Activated naive CD8-positive, alpha-beta T cell treated with anti-CD3 and anti-CD28 coated beads, Interleukin-2, amount 50 U/mL, for 24 hours (primary cell): ENCODE data around the gene FAM171A1.
"Not testable (repeated sequence)": the region's sequence is repeated elsewhere in the genome, so short reads cannot be mapped to it uniquely, and the experiment has no call there.

ENCODE experiments used
- ATAC-seq: fragments of 150-1000 bp; cut with Tn5 transposase; one replicate; pipeline ENCODE4 v1.10.0; 2021
- DNase-seq: peaks from one replicate; pipeline ENCODE4 v3.0.0; 2021
- H3K27ac Mint-ChIP-seq: one replicate; pipeline ENCODE4 v1.8.0; 2021; ENCODE audit warnings: mild to moderate bottlenecking, mixed read lengths
- H3K27me3 Mint-ChIP-seq: one replicate; pipeline ENCODE4 v1.8.0; 2021; ENCODE audit warnings: mixed read lengths
- H3K36me3 Mint-ChIP-seq: one replicate; pipeline ENCODE4 v1.8.0; 2021; ENCODE audit warnings: low read depth, mixed read lengths
- H3K4me1 Mint-ChIP-seq: one replicate; pipeline ENCODE4 v1.8.0; 2021; ENCODE audit warnings: mixed read lengths
- H3K4me3 Mint-ChIP-seq: one replicate; pipeline ENCODE4 v1.8.0; 2021; ENCODE audit warnings: mild to moderate bottlenecking, moderate library complexity, mixed read lengths
- H3K9me3 Mint-ChIP-seq: one replicate; pipeline ENCODE4 v1.8.0; 2021; ENCODE audit warnings: mixed read lengths

Gene FAM171A1

DNA sequence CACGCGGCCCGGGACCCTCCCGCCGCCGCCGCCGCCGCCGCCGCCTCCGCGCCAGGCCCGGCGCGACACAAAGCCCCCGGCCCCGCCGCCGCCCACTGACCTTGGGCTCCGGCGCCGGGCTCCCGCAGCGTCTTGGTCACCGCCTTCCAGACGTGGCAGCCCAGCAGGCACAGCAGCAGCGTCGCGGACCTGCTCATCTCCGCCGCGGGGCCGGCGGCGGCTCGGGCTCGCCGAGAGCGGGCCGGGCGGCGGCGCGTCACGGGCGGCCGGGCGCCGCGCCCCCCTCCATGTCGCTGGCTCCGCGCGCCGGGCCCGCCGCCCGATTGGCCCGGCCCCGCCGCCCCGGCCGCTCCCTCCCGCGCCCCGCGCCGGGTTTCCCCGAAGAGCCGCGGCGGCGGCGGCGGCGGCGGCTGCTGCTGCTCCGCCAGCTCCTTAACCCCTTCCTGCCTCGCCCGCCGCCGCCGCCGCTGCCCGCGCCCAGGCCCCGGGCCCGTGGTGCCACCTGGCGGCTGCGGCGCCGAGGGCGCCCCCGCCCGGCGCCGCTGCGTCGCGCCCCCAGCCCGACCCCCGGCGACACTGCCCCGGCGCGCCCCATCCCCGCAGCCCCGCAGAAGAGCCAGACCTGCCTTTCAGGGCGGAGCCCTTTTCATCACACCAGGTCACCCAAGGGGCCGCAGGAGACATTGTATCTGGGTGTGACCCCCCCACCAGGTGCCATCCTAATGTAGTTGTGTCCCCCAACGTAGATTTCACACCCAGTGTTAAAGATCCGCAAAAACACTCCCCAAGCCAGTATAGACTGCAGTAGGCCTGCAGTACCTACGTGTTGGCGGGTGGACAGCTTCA is at the start of gene FAM171A1:
FAM171A1 (minus strand) TSS at position 434 of the 846 bp plus-strand sequence; CDS start at position 197, 237 bp downstream.
- Mint-ChIP-seq H3K4me3 (peak within 1 kb of the TSS; percentile 78), H3K9me3 (no peaks in the 10 kb centered on the region), H3K4me1 (peaks cover 21% of the 10 kb centered on the region), H3K36me3 (no peaks in the 10 kb centered on the region), H3K27ac (peak within 1 kb of the TSS; percentile 49), H3K27me3 (peaks cover 53% of the 10 kb centered on the region)
- ATAC-seq = peak; percentile 72
- DNase-seq = peak; percentile 68

DNA sequence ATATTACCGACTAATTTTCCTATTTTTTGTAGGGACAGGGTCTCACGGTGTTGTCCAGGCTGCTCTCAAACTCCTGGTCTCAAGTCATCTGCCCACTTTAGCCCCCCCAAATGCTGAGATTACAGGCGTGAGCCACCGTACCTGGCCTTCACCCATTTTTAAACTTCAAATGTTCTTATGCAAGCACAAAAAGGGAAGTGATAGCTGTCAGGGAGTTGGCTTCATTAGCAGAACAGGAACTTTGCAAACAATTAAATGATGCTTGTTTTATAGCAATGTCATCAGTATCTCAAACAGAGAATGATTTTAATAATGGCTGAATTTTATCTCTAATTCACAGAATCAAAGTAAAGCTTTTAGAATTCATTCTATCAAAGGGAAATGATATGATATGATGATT is 49.8 kb upstream of the FAM171A1 start:
- Mint-ChIP-seq H3K27ac (no peak overlapping the region), H3K27me3 (peaks cover 2% of the 10 kb centered on the region), H3K36me3 (no peaks in the 10 kb centered on the region), H3K9me3 (no peaks in the 10 kb centered on the region), H3K4me3 (no peak overlapping the region), H3K4me1 (no peaks in the 10 kb centered on the region)
- no peak for DNase-seq
- ATAC-seq = no peak

DNA sequence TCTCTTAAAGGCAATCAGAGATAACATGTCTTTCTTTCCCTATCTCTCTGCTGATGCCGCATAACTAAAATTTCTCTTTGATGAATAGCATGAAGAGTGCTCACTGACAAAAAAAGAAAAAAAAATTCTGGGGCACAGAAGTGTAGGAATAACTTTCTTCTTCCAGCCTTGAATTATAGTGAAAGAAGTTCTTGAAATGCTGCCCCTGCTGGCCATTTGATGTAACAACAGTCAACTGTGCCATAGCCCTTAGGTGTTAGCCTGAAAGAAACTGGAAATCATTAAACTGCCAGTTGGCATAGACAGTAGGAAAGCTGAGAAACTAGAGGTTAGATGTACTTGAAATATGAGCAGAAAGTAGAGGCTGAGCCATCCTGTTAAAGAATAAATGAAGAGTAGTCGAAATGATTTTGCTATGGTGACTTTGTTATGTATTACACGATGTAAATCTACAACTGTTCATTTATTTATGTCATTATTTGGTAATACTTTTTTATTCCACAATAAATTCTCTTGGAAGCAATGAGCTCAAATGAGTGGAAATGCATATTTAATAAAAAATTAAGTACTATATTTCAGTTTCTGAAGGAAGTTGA is 48.3 kb upstream of the FAM171A1 start:
- Mint-ChIP-seq H3K27me3 (peaks cover 2% of the 10 kb centered on the region), H3K27ac (no peak overlapping the region), H3K4me3 (no peak overlapping the region), H3K36me3 (no peaks in the 10 kb centered on the region), H3K9me3 (no peaks in the 10 kb centered on the region), H3K4me1 (no peaks in the 10 kb centered on the region)
- DNase-seq = peak; percentile 28
- ATAC-seq = no peak

DNA sequence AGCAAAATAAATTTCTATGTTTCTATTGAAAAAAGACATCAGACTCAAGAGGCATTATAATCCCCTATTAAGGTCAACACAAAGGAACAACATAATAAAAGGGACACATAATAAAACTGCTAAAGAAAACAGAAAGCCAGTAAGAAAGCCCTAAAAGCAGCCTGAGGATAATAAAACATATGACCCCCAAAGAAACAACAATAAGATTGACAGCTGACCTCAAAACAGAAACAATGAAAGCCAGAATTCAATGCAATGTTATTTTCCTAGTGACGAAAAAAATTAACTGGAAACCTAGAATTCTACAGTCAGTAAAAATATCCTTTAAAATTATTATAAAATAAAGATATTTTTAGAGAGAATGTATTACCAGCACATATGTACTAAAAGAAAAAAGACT is 44.9 kb upstream of the FAM171A1 start:
- no peak overlapping the region for H3K4me3 Mint-ChIP-seq
- H3K27ac Mint-ChIP-seq = no peak overlapping the region
- ATAC-seq (no peak), DNase-seq (no peak)
- H3K27me3 Mint-ChIP-seq = peaks cover 7% of the 10 kb centered on the region
- H3K36me3 Mint-ChIP-seq = no peaks in the 10 kb centered on the region
- H3K9me3 Mint-ChIP-seq = no peaks in the 10 kb centered on the region
- no peaks in the 10 kb centered on the region for H3K4me1 Mint-ChIP-seq

DNA sequence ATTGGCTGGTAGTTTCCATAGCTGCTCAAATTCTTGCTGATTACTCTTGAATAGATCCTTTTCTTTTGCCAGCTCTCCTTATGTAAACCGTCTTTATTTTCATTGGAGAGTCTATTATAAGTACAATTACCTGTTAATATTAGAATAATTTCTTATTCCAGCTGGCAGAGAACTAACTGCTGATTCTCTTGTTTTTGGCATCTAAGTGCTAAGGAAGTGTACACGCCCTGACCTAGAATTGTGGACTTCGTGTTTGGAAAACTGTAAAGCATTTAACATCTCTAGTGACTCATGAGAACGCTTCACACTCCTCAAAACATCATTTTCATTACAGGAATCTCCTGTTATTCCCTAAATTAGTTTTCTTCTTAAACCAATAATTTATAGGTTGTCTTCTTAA is 39.9 kb upstream of the FAM171A1 start:
- Mint-ChIP-seq H3K9me3 (no peaks in the 10 kb centered on the region), H3K27ac (no peak overlapping the region), H3K27me3 (peaks cover 7% of the 10 kb centered on the region), H3K4me1 (no peaks in the 10 kb centered on the region), H3K4me3 (no peak overlapping the region), H3K36me3 (no peaks in the 10 kb centered on the region)
- ATAC-seq (no peak), DNase-seq (no peak)

DNA sequence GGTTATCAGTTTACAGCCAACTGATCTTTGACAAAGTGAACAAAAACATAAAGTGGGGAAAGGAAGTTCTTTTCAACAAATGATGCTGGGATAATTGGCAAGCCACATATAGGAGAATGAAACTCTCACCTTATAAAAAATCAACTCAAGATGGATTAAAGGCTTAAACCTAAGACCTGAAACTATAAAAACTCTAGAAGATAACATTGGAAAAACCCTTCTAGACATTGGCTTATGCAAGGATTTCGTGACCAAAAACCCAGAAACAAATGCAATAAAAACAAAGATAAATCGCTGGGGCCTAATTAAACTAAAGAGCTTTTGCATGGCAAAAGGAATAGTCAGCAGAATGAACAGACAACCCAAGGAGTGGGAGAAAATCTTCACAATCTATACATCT is 38.3 kb upstream of the FAM171A1 start:
- not testable (repeated sequence) for H3K9me3 Mint-ChIP-seq, DNase-seq, H3K27me3 Mint-ChIP-seq, H3K4me1 Mint-ChIP-seq, H3K4me3 Mint-ChIP-seq, H3K36me3 Mint-ChIP-seq, H3K27ac Mint-ChIP-seq, ATAC-seq

DNA sequence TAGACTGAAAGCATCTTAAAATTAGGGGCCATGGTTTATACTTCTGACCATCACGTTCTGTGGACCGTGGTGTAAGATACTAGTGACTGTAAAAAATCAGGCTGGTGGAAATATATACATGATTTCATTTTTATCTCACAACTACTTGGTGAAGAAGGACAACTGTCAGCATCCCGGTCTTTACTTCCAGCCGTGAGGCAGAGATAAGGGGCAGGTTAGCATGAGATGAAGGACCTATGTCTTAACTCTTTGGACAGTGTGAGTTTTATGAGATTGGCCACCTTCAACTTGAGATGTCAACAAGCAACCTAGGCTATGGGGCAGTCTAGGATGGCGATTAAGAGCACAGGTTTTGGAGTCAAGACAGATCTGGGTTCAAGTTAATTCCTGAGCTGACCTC is 37.5 kb upstream of the FAM171A1 start:
- H3K9me3 Mint-ChIP-seq = peaks cover 5% of the 10 kb centered on the region
- ATAC-seq = no peak
- no peak overlapping the region for H3K4me3 Mint-ChIP-seq
- no peak overlapping the region for H3K27ac Mint-ChIP-seq
- H3K27me3 Mint-ChIP-seq = peaks cover 9% of the 10 kb centered on the region
- H3K4me1 Mint-ChIP-seq = no peaks in the 10 kb centered on the region
- DNase-seq = no peak
- H3K36me3 Mint-ChIP-seq = no peaks in the 10 kb centered on the region

DNA sequence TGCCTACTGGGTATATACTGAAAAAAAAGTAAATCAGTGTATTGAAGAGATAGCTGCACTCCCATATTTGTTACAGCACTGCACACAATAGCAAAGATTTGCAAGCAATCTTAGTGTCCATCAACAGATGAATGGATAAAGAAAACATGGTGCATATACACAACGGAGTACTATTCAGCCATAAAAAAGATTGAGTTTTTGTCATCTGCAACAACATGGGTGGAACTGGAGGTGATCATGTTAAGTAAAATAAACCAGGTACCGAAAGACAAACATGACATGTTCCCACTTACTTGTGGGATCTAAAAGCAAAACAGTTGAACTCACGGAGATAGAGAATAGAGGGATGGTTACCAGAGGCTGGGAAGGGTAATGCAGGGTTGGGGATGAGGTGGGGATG is 34.2 kb upstream of the FAM171A1 start:
- Mint-ChIP-seq H3K4me1 (no peaks in the 10 kb centered on the region), H3K4me3 (no peak overlapping the region), H3K9me3 (peaks cover 10% of the 10 kb centered on the region), H3K36me3 (no peaks in the 10 kb centered on the region), H3K27ac (no peak overlapping the region), H3K27me3 (peaks cover 4% of the 10 kb centered on the region)
- DNase-seq = no peak
- ATAC-seq = no peak

DNA sequence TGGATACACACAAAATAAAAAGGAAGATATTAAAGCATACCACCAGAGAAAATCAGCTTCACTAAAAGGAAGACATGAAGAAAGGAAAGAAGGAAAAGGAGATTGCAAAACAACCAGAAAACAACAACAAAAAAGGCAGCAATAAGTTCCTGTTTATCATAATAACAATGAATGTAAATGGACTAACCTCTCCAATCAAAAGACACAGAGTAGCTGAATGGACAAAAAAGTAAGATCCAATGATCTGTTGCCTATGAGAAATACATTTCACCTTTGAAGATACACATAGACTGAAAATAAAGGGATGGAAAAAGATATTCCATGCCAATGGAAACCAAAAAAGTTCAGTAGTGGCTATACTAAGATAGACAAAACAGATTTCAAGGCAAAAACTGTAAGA is 30.3 kb upstream of the FAM171A1 start:
- Mint-ChIP-seq H3K27ac (no peak overlapping the region), H3K36me3 (no peaks in the 10 kb centered on the region), H3K9me3 (peaks cover 10% of the 10 kb centered on the region), H3K4me1 (no peaks in the 10 kb centered on the region), H3K27me3 (peaks cover 4% of the 10 kb centered on the region), H3K4me3 (no peak overlapping the region)
- ATAC-seq (no peak), DNase-seq (no peak)

DNA sequence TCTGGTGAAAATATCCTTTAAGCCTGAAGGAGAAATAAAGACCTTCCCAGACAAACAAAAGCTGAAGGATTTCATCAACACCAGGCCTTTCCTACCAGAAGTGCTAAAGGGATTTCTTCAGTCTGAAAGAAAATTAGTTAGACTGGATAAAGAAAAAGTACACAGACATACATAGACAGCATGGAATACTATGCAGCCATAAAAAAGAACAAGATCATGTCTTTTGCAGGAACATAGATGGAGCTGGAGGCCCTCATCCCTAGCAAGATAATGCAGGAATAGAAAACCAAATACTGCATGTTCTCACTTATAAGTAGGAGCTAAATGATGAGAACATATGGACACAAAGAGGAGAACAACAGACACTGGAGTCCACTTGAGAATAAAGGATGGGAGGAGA is 29.4 kb upstream of the FAM171A1 start:
- ATAC-seq, H3K9me3 Mint-ChIP-seq, DNase-seq, H3K36me3 Mint-ChIP-seq, H3K4me1 Mint-ChIP-seq, H3K27ac Mint-ChIP-seq, H3K4me3 Mint-ChIP-seq, H3K27me3 Mint-ChIP-seq: not testable (repeated sequence)

DNA sequence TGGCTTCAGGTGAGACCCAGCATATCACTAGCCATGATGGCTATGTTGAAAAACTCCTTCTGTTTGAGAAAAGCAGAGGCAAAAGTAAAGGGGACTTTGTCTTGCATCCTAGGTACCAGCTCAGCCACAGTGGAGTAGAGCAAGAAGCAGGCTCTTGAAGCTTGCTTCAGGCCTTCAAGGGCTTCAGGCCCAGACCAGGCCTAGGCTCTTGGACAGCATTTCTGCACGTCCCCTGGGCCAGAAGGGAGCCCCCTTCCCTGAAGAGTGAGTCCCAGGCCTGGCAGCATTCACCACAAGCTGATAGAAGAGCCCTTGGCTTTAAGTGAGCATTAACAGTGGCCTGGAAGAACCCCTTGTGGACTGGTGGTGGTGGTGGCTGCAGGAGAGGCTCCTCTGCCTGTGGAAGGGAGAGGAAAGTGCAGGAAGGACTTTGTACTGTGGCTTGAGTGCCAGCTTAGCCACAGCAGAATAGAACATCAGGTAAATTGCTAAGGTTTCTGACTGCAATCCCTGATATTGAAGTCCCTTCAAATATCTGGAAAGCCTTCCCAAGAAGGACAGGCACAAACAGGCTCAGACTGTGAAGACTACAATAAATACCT is 28.1 kb upstream of the FAM171A1 start:
- H3K27ac Mint-ChIP-seq = no peak overlapping the region
- H3K9me3 Mint-ChIP-seq = peaks cover 4% of the 10 kb centered on the region
- no peaks in the 10 kb centered on the region for H3K36me3 Mint-ChIP-seq
- H3K4me3 Mint-ChIP-seq = no peak overlapping the region
- ATAC-seq (no peak), DNase-seq (no peak)
- no peaks in the 10 kb centered on the region for H3K4me1 Mint-ChIP-seq
- peaks cover 2% of the 10 kb centered on the region for H3K27me3 Mint-ChIP-seq

DNA sequence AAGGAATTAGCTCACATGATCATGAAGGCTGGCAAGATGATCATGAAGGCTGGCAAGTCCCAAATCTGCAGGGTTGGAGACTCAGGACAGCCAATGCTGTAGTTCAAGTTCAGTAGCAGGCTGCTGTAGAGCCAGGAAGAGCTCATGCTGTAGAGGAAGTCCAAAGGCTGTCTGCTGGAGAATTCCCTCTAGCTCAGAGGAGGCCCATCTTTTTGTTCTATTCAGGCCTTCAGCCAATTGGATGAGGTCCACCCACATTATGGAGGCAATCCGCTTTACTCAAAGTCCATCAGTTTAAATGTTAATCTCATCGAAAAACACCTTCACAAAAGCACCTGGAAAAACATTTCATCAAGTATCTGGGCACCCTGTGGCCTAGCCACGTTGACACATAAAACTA is 24.8 kb upstream of the FAM171A1 start:
- Mint-ChIP-seq H3K4me3 (no peak overlapping the region), H3K9me3 (no peaks in the 10 kb centered on the region)

DNA sequence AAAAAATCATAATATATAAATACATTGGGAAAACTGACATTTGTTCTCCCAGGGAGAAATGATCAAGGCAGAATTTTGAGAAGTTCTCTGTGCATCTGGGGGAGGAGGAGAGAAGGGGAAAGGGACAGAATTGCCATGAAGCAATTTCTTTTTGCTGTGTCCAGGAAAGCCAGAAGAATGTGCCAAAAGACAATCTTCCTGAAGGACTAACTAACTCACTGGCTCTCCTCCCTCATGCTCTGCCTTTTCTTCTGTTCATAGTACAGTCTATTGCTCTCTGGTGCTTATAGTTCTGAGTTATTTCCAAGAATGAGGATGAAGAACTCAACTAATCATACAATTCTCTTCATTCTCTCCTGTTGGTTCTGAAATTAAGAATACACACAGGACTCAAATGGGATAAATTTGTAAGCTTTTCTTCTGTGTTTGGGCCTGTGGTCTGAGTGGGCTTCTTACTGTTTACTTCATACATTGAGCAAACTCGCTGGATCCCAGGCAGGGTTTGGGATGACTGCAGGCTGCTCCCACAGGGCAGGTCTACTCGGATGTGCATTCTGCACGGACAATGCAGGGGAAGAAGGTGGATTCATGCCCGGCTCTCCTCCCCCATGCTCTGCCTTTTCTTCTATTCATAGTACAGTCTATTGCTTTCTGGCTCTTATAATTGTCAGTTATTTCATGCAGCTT is 22.2 kb upstream of the FAM171A1 start:
- ATAC-seq = no peak
- no peaks in the 10 kb centered on the region for H3K9me3 Mint-ChIP-seq
- H3K4me1 Mint-ChIP-seq = no peaks in the 10 kb centered on the region
- DNase-seq = no peak
- no peak overlapping the region for H3K4me3 Mint-ChIP-seq
- no peak overlapping the region for H3K27ac Mint-ChIP-seq
- H3K36me3 Mint-ChIP-seq = no peaks in the 10 kb centered on the region
- no peaks in the 10 kb centered on the region for H3K27me3 Mint-ChIP-seq

More for the DNA sequence above, 24.8 kb upstream of the FAM171A1 start:
- DNase-seq (no peak), ATAC-seq (no peak)
- no peak overlapping the region for H3K27ac Mint-ChIP-seq
- H3K4me1 Mint-ChIP-seq = no peaks in the 10 kb centered on the region
- no peaks in the 10 kb centered on the region for H3K27me3 Mint-ChIP-seq
- H3K36me3 Mint-ChIP-seq = no peaks in the 10 kb centered on the region

DNA sequence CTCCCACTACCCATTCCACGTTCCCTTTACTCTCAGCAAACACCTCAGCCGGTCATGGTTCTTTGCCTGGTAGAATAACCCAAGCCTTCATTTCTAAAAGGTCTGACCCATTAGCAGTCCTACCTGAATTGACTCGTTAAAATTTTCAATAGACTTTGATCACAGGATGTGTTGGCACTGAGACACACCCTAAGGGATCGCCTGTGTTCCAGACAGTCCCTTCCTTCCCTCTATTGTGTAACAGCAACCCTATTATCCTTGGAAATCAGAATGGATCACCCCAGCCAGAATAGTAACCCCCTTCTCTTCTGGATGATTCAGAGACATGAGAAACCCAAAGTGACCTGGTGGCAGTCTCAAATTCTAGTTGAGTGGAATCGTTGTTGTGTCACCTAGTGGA is 20.4 kb upstream of the FAM171A1 start:
- Mint-ChIP-seq H3K27ac (no peak overlapping the region), H3K36me3 (no peaks in the 10 kb centered on the region), H3K4me1 (no peaks in the 10 kb centered on the region), H3K27me3 (peaks cover 1% of the 10 kb centered on the region), H3K4me3 (no peak overlapping the region), H3K9me3 (no peaks in the 10 kb centered on the region)
- no peak for ATAC-seq
- DNase-seq = no peak

DNA sequence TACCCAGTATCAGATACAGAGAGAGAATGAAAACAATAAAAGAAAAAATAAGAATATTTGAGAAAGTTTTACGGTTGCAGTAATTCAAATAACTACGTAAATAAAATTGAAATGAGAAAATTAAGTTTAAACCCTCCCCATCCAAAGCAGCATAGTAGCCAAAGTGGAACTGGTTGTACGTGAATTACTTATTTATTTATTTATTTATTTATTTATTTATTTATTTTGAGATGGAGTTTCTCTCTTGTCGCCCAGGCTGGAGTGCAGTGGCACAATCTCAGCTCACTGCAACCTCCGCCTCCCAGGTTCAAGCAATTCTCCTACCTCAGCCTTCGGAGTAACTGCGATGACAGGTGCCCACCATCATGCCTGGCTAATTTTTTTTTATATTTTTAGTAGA is 17.1 kb upstream of the FAM171A1 start:
- not testable (repeated sequence) for H3K27ac Mint-ChIP-seq, ATAC-seq, H3K36me3 Mint-ChIP-seq, H3K4me3 Mint-ChIP-seq, H3K9me3 Mint-ChIP-seq, DNase-seq, H3K4me1 Mint-ChIP-seq
- peaks cover 22% of the 10 kb centered on the region for H3K27me3 Mint-ChIP-seq
